ENCODE results near the gene DAPK1.

The DAPK1 gene

GRCh38 chr9:87643107-87643650 is 145.5 kb downstream of the DAPK1 start:
- no peak overlapping the region for H3K27ac ChIP-seq
- no peaks in the 10 kb centered on the region for H4K20me1 ChIP-seq (ENCODE audit: insufficient read depth)
- H3K4me2 ChIP-seq = no peak overlapping the region
- no peaks in the 10 kb centered on the region for H3K27me3 ChIP-seq (ENCODE audit: insufficient read depth, low read depth)
- H3K9ac ChIP-seq = no peak overlapping the region
- H3K4me1 ChIP-seq (ENCODE audit: low read depth, poor library complexity, severe bottlenecking) = no peaks in the 10 kb centered on the region
- H3K79me2 ChIP-seq (ENCODE audit: insufficient read depth, low read depth) = no peaks in the 10 kb centered on the region
- no peak overlapping the region for H3K4me3 ChIP-seq (IDR thresholded peaks at IDR 0.05; ENCODE audit: insufficient read depth, low read depth, low read length)
- no peak overlapping the region for H2AFZ ChIP-seq (ENCODE audit: low read depth)
- no peaks in the 10 kb centered on the region for H3K36me3 ChIP-seq (ENCODE audit: insufficient read depth)
- no peak for TF ChIP-seq CTCF (conservative IDR thresholded peaks at IDR 0.05; ENCODE audit: low read depth, low read length)

GRCh38 chr9:87643778-87644570 is 146.3 kb downstream of the DAPK1 start:
- no peak overlapping the region for H2AFZ ChIP-seq (ENCODE audit: low read depth)
- no peak overlapping the region for H3K4me2 ChIP-seq
- no peak overlapping the region for H3K4me3 ChIP-seq (IDR thresholded peaks at IDR 0.05; ENCODE audit: insufficient read depth, low read depth, low read length)
- H3K79me2 ChIP-seq (ENCODE audit: insufficient read depth, low read depth) = no peaks in the 10 kb centered on the region
- H3K9ac ChIP-seq = no peak overlapping the region
- no peaks in the 10 kb centered on the region for H3K36me3 ChIP-seq (ENCODE audit: insufficient read depth)
- H3K27ac ChIP-seq = no peak overlapping the region
- no peaks in the 10 kb centered on the region for H3K4me1 ChIP-seq (ENCODE audit: low read depth, poor library complexity, severe bottlenecking)
- no peaks in the 10 kb centered on the region for H4K20me1 ChIP-seq (ENCODE audit: insufficient read depth)
- no peak for TF ChIP-seq CTCF (conservative IDR thresholded peaks at IDR 0.05; ENCODE audit: low read depth, low read length)
- no peaks in the 10 kb centered on the region for H3K27me3 ChIP-seq (ENCODE audit: insufficient read depth, low read depth)

- no peak overlapping the region for H3K27ac ChIP-seq
- H3K36me3 ChIP-seq (ENCODE audit: insufficient read depth) = no peaks in the 10 kb centered on the region
- no peaks in the 10 kb centered on the region for H3K27me3 ChIP-seq (ENCODE audit: insufficient read depth, low read depth)
- no peaks in the 10 kb centered on the region for H3K79me2 ChIP-seq (ENCODE audit: insufficient read depth, low read depth)
- no peak overlapping the region for H3K4me2 ChIP-seq
- H2AFZ ChIP-seq (ENCODE audit: low read depth) = no peak overlapping the region
- H3K9ac ChIP-seq = no peak overlapping the region
- no peaks in the 10 kb centered on the region for H3K4me1 ChIP-seq (ENCODE audit: low read depth, poor library complexity, severe bottlenecking)
- no peak for TF ChIP-seq CTCF (conservative IDR thresholded peaks at IDR 0.05; ENCODE audit: low read depth, low read length)
- no peaks in the 10 kb centered on the region for H4K20me1 ChIP-seq (ENCODE audit: insufficient read depth)
- no peak overlapping the region for H3K4me3 ChIP-seq (IDR thresholded peaks at IDR 0.05; ENCODE audit: insufficient read depth, low read depth, low read length)
These were observed 147.0 kb downstream of the DAPK1 start for GRCh38 chr9:87644659-87645058.

DNA sequence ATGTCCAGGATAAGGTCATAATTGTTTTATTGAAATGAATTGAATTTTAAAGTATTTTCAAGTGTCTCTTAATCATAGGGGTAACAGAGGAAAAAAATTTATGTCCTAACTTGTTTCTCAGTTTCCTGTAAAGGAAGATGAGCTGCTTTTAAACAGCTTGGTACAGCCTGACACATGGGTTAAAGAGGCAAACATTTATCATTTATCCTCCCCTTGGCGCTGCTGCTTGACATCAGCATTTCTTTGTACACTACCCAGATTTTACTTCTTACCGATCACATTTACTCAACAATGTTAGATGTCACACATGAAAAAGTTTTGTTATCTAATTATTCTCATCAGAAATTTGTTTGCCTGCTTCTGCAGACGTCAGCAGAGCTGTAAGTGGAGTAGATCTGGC is 148.9 kb downstream of the DAPK1 start:
- Histone ChIP-seq H3K4me3 (IDR thresholded peaks at IDR 0.05; ENCODE audit: insufficient read depth, low read depth, low read length) (no peak overlapping the region), H3K4me2 (no peak overlapping the region), H2AFZ (ENCODE audit: low read depth) (no peak overlapping the region), H3K27me3 (ENCODE audit: insufficient read depth, low read depth) (no peaks in the 10 kb centered on the region), H3K79me2 (ENCODE audit: insufficient read depth, low read depth) (no peaks in the 10 kb centered on the region), H3K27ac (no peak overlapping the region), H3K36me3 (ENCODE audit: insufficient read depth) (no peaks in the 10 kb centered on the region), H3K4me1 (ENCODE audit: low read depth, poor library complexity, severe bottlenecking) (no peaks in the 10 kb centered on the region), H4K20me1 (ENCODE audit: insufficient read depth) (no peaks in the 10 kb centered on the region), H3K9ac (no peak overlapping the region)
- no peak for TF ChIP-seq CTCF (conservative IDR thresholded peaks at IDR 0.05; ENCODE audit: low read depth, low read length)
